Duodenal mucosa (tissue), 2 donors: Measurements from ENCODE around the gene CIP2A.

Source experiments
- H3K27ac ChIP-seq: one replicate; pipeline ENCODE4 v1.7.0; 2013; ENCODE audit warnings: low read depth, low read length
- H3K27me3 ChIP-seq, 2 donors: one replicate each; pipeline ENCODE4 v1.7.0; 2013; ENCODE audit warnings: low read length in 2 of 2, control low read depth in 1 of 2; ENCODE audit not compliant: insufficient read depth in 2 of 2, control insufficient read depth in 1 of 2
- H3K36me3 ChIP-seq, 2 donors: one replicate each; pipeline ENCODE4 v1.7.0; 2013; ENCODE audit warnings: low read length in 2 of 2, control low read depth in 1 of 2; ENCODE audit not compliant: insufficient read depth in 2 of 2, control insufficient read depth in 1 of 2
- H3K4me1 ChIP-seq, 2 donors: one replicate each; pipeline ENCODE4 v1.7.0; 2013; ENCODE audit warnings: low read length in 2 of 2, control low read depth in 1 of 2; ENCODE audit not compliant: insufficient read depth in 2 of 2, control insufficient read depth in 1 of 2
- H3K4me3 ChIP-seq, 2 donors: one replicate each; pipeline ENCODE4 v1.7.0; 2013; ENCODE audit warnings: low read length in 2 of 2, low read depth in 1 of 2
- H3K9ac ChIP-seq, 2 donors: one replicate each; pipeline ENCODE4 v1.7.0; 2013; ENCODE audit warnings: low read length in 2 of 2, low read depth in 1 of 2
- H3K9me3 ChIP-seq, 2 donors: one replicate each; pipeline ENCODE4 v1.7.0; 2013; ENCODE audit warnings: low read length in 2 of 2, control low read depth in 1 of 2; ENCODE audit not compliant: control insufficient read depth in 1 of 2

The CIP2A gene

GRCh38 chr3:108602935-108603294, 13.7 kb upstream of the CIP2A start:
- Histone ChIP-seq H3K27ac (no peak overlapping the region), H3K4me1 (no peaks in the 10 kb centered on the region), H3K9ac (no peak overlapping the region), H3K4me3 (no peak overlapping the region), H3K27me3 (no peaks in the 10 kb centered on the region), H3K9me3 (no peaks in the 10 kb centered on the region), H3K36me3 (no peaks in the 10 kb centered on the region)

- Histone ChIP-seq H3K4me1 (no peaks in the 10 kb centered on the region), H3K27ac (no peak overlapping the region), H3K9me3 (no peaks in the 10 kb centered on the region), H3K9ac (no peak overlapping the region), H3K27me3 (no peaks in the 10 kb centered on the region), H3K36me3 (no peaks in the 10 kb centered on the region), H3K4me3 (no peak overlapping the region)
Observed at GRCh38 chr3:108602249-108602934, 13.2 kb upstream of the CIP2A start.

GRCh38 chr3:108599677-108600409, 10.6 kb upstream of the CIP2A start:
- H3K4me1 ChIP-seq = no peaks in the 10 kb centered on the region
- H3K9ac ChIP-seq = no peak overlapping the region
- no peaks in the 10 kb centered on the region for H3K9me3 ChIP-seq
- H3K27me3 ChIP-seq = no peaks in the 10 kb centered on the region
- H3K36me3 ChIP-seq = no peaks in the 10 kb centered on the region
- no peak overlapping the region for H3K27ac ChIP-seq
- no peak overlapping the region for H3K4me3 ChIP-seq

GRCh38 chr3:108598375-108598774, 9.1 kb upstream of the CIP2A start:
- H3K4me3 ChIP-seq = no peak overlapping the region
- H3K4me1 ChIP-seq = no peaks in the 10 kb centered on the region
- H3K9ac ChIP-seq = no peak overlapping the region
- no peak overlapping the region for H3K27ac ChIP-seq
- no peaks in the 10 kb centered on the region for H3K27me3 ChIP-seq
- no peaks in the 10 kb centered on the region for H3K36me3 ChIP-seq
- H3K9me3 ChIP-seq = no peaks in the 10 kb centered on the region

- no peak overlapping the region for H3K4me3 ChIP-seq
- H3K27me3 ChIP-seq = no peaks in the 10 kb centered on the region
- no peak overlapping the region for H3K27ac ChIP-seq
- no peak overlapping the region for H3K9ac ChIP-seq
- H3K9me3 ChIP-seq = no peaks in the 10 kb centered on the region
- H3K36me3 ChIP-seq = no peaks in the 10 kb centered on the region
- H3K4me1 ChIP-seq = peaks cover 4 to 5% of the 10 kb centered on the region in 2 donors
Observed at GRCh38 chr3:108595321-108595720, 6.1 kb upstream of the CIP2A start.

GRCh38 chr3:108590460-108590859, 1.2 kb upstream of the CIP2A start:
- H3K27me3 ChIP-seq = no peaks in the 10 kb centered on the region
- H3K4me3 ChIP-seq = peak overlapping the region; percentile 99
- no peak overlapping the region for H3K27ac ChIP-seq
- peak overlapping the region in 1 of 2 donors; percentile 96 for H3K9ac ChIP-seq
- no peaks in the 10 kb centered on the region for H3K36me3 ChIP-seq
- no peaks in the 10 kb centered on the region for H3K9me3 ChIP-seq
- peaks cover 5 to 11% of the 10 kb centered on the region in 2 donors for H3K4me1 ChIP-seq

GRCh38 chr3:108589998-108590323, 723 bp upstream of the CIP2A start:
- Histone ChIP-seq H3K4me1 (peaks cover 5 to 11% of the 10 kb centered on the region in 2 donors), H3K9ac (peak overlapping the region; percentile 71 to 96), H3K4me3 (peak overlapping the region; percentile 99), H3K36me3 (no peaks in the 10 kb centered on the region), H3K27me3 (no peaks in the 10 kb centered on the region), H3K9me3 (no peaks in the 10 kb centered on the region), H3K27ac (peak overlapping the region; percentile 88)

GRCh38 chr3:108588601-108589000, 637 bp downstream of the CIP2A start:
- peak overlapping the region; percentile 99 for H3K4me3 ChIP-seq

GRCh38 chr3:108578064-108578463, 11.2 kb downstream of the CIP2A start:
- Histone ChIP-seq H3K4me3 (no peak overlapping the region), H3K27ac (no peak overlapping the region), H3K36me3 (peaks cover 0 to 4% of the 10 kb centered on the region in 2 donors), H3K9me3 (no peaks in the 10 kb centered on the region), H3K27me3 (no peaks in the 10 kb centered on the region), H3K4me1 (no peaks in the 10 kb centered on the region), H3K9ac (no peak overlapping the region)

More at GRCh38 chr3:108588601-108589000, 637 bp downstream of the CIP2A start:
- H3K4me1 ChIP-seq = peaks cover 5 to 11% of the 10 kb centered on the region in 2 donors
- H3K36me3 ChIP-seq = no peaks in the 10 kb centered on the region
- no peaks in the 10 kb centered on the region for H3K27me3 ChIP-seq
- no peaks in the 10 kb centered on the region for H3K9me3 ChIP-seq
- no peak overlapping the region for H3K27ac ChIP-seq
- peak overlapping the region; percentile 71 to 96 for H3K9ac ChIP-seq

- no peaks in the 10 kb centered on the region for H3K36me3 ChIP-seq
- no peak overlapping the region for H3K9ac ChIP-seq
- no peak overlapping the region for H3K4me3 ChIP-seq
- no peaks in the 10 kb centered on the region for H3K4me1 ChIP-seq
- no peaks in the 10 kb centered on the region for H3K27me3 ChIP-seq
- H3K27ac ChIP-seq = no peak overlapping the region
- H3K9me3 ChIP-seq = no peaks in the 10 kb centered on the region
Observed at GRCh38 chr3:108569336-108569735, 19.9 kb downstream of the CIP2A start.
